Hepatocyte (in vitro differentiated cells): ENCODE results near the gene PTPRM.

Experiments used
- EZH2 ChIP-seq: fragments of 200-600 bp; sonication (generic); IDR thresholded peaks from 2 replicates; pipeline ENCODE4 v1.6.1; 2016; ENCODE audit warnings: antibody characterized with exemption, mild to moderate bottlenecking, borderline replicate concordance
- TF ChIP-seq, protein P1 (sequence below): fragments of 200-600 bp; sonication (generic); IDR thresholded peaks from 2 replicates; pipeline ENCODE4 v1.5.1; 2016; ENCODE audit warnings: antibody characterized with exemption, mild to moderate bottlenecking; ENCODE audit not compliant: poor library complexity

DNA sequence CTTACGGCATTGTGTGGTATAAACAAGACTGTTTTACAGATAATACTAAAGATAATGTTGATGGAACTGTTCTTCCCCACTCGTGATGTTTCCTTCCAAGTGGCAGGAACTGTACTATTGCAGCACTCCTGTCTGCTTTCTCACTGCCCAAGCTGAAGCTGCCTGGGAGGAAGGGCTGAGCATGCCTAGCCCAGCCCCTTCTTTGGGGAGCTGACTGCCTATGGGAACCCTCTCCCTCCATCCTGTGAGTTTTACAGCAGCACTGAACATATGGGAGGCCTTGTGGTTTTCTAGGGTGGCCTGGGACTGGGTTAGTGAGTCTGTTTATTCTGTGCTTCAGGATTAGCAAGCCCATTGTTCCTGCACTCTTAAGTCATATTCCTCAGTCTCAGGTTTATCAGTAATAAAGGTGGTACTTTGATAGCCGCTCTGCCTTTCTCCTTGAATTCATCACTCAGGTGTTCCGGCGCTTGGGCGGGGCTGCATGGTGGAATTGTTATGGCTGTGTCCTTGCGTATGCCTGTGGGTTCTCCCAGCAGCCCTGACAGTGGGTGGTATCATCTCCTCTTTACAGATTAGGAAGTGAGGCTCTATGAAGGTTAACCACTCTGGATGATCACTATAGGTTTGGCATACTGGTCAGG is 379.7 kb downstream of the PTPRM start:
- TF ChIP-seq, protein P1, sequence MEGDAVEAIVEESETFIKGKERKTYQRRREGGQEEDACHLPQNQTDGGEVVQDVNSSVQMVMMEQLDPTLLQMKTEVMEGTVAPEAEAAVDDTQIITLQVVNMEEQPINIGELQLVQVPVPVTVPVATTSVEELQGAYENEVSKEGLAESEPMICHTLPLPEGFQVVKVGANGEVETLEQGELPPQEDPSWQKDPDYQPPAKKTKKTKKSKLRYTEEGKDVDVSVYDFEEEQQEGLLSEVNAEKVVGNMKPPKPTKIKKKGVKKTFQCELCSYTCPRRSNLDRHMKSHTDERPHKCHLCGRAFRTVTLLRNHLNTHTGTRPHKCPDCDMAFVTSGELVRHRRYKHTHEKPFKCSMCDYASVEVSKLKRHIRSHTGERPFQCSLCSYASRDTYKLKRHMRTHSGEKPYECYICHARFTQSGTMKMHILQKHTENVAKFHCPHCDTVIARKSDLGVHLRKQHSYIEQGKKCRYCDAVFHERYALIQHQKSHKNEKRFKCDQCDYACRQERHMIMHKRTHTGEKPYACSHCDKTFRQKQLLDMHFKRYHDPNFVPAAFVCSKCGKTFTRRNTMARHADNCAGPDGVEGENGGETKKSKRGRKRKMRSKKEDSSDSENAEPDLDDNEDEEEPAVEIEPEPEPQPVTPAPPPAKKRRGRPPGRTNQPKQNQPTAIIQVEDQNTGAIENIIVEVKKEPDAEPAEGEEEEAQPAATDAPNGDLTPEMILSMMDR, result no peak
- TF ChIP-seq EZH2, result no peak
